ES-I3 (cell line): ENCODE data around the gene HSD11B1.
"Not testable (repeated sequence)": the region's sequence is repeated elsewhere in the genome, so short reads cannot be mapped to it uniquely, and the experiment has no call there.

Experiments
- H3K36me3 ChIP-seq: 2 replicates; pipeline ENCODE4 v1.6.1; 2013; ENCODE audit warnings: mild to moderate bottlenecking, low read length, control low read depth, moderate library complexity; ENCODE audit not compliant: insufficient read depth
- H3K4me1 ChIP-seq: 2 replicates; pipeline ENCODE4 v1.6.1; 2013; ENCODE audit warnings: mild to moderate bottlenecking, control low read depth, low read length; ENCODE audit not compliant: insufficient read depth
- H3K9ac ChIP-seq: 2 replicates; pipeline ENCODE4 v1.6.1; 2013; ENCODE audit warnings: low read depth, mild to moderate bottlenecking, low read length, moderate library complexity
- H3K9me3 ChIP-seq: 2 replicates; pipeline ENCODE4 v1.6.1; 2013; ENCODE audit warnings: mild to moderate bottlenecking, low read length, moderate library complexity; ENCODE audit not compliant: control insufficient read depth, insufficient read depth

Gene HSD11B1

GRCh38 chr1:209675565-209676154 is 29.0 kb upstream of the HSD11B1 start:
- Histone ChIP-seq H3K4me1 (peaks cover 16% of the 10 kb centered on the region), H3K9me3 (no peaks in the 10 kb centered on the region), H3K36me3 (no peaks in the 10 kb centered on the region), H3K9ac (peak overlapping the region; percentile 52)

- Histone ChIP-seq H3K9ac (no peak overlapping the region), H3K9me3 (no peaks in the 10 kb centered on the region), H3K4me1 (peaks cover 4% of the 10 kb centered on the region), H3K36me3 (no peaks in the 10 kb centered on the region)
These were observed 25.6 kb upstream of the HSD11B1 start for GRCh38 chr1:209678981-209679539.

- no peak overlapping the region for H3K9ac ChIP-seq
- H3K36me3 ChIP-seq: no peaks in the 10 kb centered on the region
- no peaks in the 10 kb centered on the region for H3K9me3 ChIP-seq
- no peaks in the 10 kb centered on the region for H3K4me1 ChIP-seq
These were observed 18.8 kb upstream of the HSD11B1 start for GRCh38 chr1:209685821-209686220.

GRCh38 chr1:209686322-209686721 is 18.3 kb upstream of the HSD11B1 start:
- no peaks in the 10 kb centered on the region for H3K4me1 ChIP-seq
- H3K9me3 ChIP-seq: no peaks in the 10 kb centered on the region
- no peak overlapping the region for H3K9ac ChIP-seq
- H3K36me3 ChIP-seq: no peaks in the 10 kb centered on the region

- H3K9me3 ChIP-seq: no peaks in the 10 kb centered on the region
- H3K36me3 ChIP-seq: no peaks in the 10 kb centered on the region
- H3K9ac ChIP-seq: no peak overlapping the region
- H3K4me1 ChIP-seq: no peaks in the 10 kb centered on the region
These were observed 15.9 kb upstream of the HSD11B1 start for GRCh38 chr1:209688746-209689234.

- no peaks in the 10 kb centered on the region for H3K9me3 ChIP-seq
These were observed 15.2 kb upstream of the HSD11B1 start for GRCh38 chr1:209689477-209689876.

GRCh38 chr1:209691237-209691636 is 13.4 kb upstream of the HSD11B1 start:
- H3K9ac ChIP-seq: no peak overlapping the region
- H3K4me1 ChIP-seq: no peaks in the 10 kb centered on the region

More at GRCh38 chr1:209689477-209689876, 15.2 kb upstream of the HSD11B1 start:
- Histone ChIP-seq H3K4me1 (no peaks in the 10 kb centered on the region), H3K9ac (no peak overlapping the region), H3K36me3 (no peaks in the 10 kb centered on the region)

GRCh38 chr1:209692296-209692695 is 12.3 kb upstream of the HSD11B1 start:
- no peaks in the 10 kb centered on the region for H3K36me3 ChIP-seq
- no peak overlapping the region for H3K9ac ChIP-seq

More at GRCh38 chr1:209691237-209691636, 13.4 kb upstream of the HSD11B1 start:
- no peaks in the 10 kb centered on the region for H3K9me3 ChIP-seq
- H3K36me3 ChIP-seq: no peaks in the 10 kb centered on the region

GRCh38 chr1:209692745-209693504 is 11.7 kb upstream of the HSD11B1 start:
- Histone ChIP-seq H3K9me3 (no peaks in the 10 kb centered on the region), H3K36me3 (no peaks in the 10 kb centered on the region), H3K4me1 (no peaks in the 10 kb centered on the region), H3K9ac (no peak overlapping the region)

More at GRCh38 chr1:209692296-209692695, 12.3 kb upstream of the HSD11B1 start:
- Histone ChIP-seq H3K9me3 (no peaks in the 10 kb centered on the region), H3K4me1 (no peaks in the 10 kb centered on the region)

GRCh38 chr1:209696673-209697072 is 8.0 kb upstream of the HSD11B1 start:
- Histone ChIP-seq H3K9me3 (no peaks in the 10 kb centered on the region), H3K4me1 (no peaks in the 10 kb centered on the region), H3K9ac (no peak overlapping the region), H3K36me3 (no peaks in the 10 kb centered on the region)

GRCh38 chr1:209697126-209697525 is 7.5 kb upstream of the HSD11B1 start:
- Histone ChIP-seq H3K9me3 (no peaks in the 10 kb centered on the region), H3K9ac (no peak overlapping the region), H3K36me3 (no peaks in the 10 kb centered on the region), H3K4me1 (no peaks in the 10 kb centered on the region)

GRCh38 chr1:209700686-209701085 is 4.0 kb upstream of the HSD11B1 start:
- H3K36me3 ChIP-seq, H3K9me3 ChIP-seq, H3K4me1 ChIP-seq: not testable (repeated sequence)

GRCh38 chr1:209702832-209703231 is 1.8 kb upstream of the HSD11B1 start:
- Histone ChIP-seq H3K9me3 (no peaks in the 10 kb centered on the region), H3K9ac (no peak overlapping the region), H3K4me1 (no peaks in the 10 kb centered on the region), H3K36me3 (no peaks in the 10 kb centered on the region; the same call in 1 of the 2 replicates)

More at GRCh38 chr1:209700686-209701085, 4.0 kb upstream of the HSD11B1 start:
- H3K9ac ChIP-seq: not testable (repeated sequence)

- Histone ChIP-seq H3K9ac (no peak overlapping the region), H3K9me3 (no peaks in the 10 kb centered on the region), H3K36me3 (no peaks in the 10 kb centered on the region; the same call in 1 of the 2 replicates), H3K4me1 (no peaks in the 10 kb centered on the region)
These were observed 677 bp upstream of the HSD11B1 start for GRCh38 chr1:209703834-209704504.
